Osteoblast (primary cell): ENCODE data around the gene MAT2A. TPM values are rescaled to one million over a fixed set of nuclear protein-coding genes. Genes with fewer than 3 reads are reported as not detected.

ENCODE experiments used
- DNase-seq: peaks from one replicate; pipeline ENCODE4 v3.0.0; 2011; ENCODE audit warnings: low spot score, mixed read lengths; ENCODE audit not compliant: insufficient read length; ENCODE audit errors: missing footprints
- H2AFZ ChIP-seq: 2 replicates; pipeline ENCODE4 v1.6.0; 2011; ENCODE audit warnings: mild to moderate bottlenecking, low read length
- H3K27ac ChIP-seq: 2 replicates; pipeline ENCODE4 v1.5.1; 2011; ENCODE audit warnings: mild to moderate bottlenecking, low read depth, low read length, moderate library complexity
- H3K27me3 ChIP-seq: 2 replicates; pipeline ENCODE4 v1.6.0; 2012; ENCODE audit warnings: mild to moderate bottlenecking, control low read depth, inconsistent platforms, low read length, moderate library complexity; ENCODE audit not compliant: insufficient read depth
- H3K36me3 ChIP-seq: 2 replicates; pipeline ENCODE4 v1.5.1; 2011; ENCODE audit warnings: mild to moderate bottlenecking, low read length, control low read depth, moderate library complexity; ENCODE audit not compliant: insufficient read depth
- H3K4me1 ChIP-seq: 2 replicates; pipeline ENCODE4 v1.5.1; 2011; ENCODE audit warnings: mild to moderate bottlenecking, low read length, control low read depth, moderate library complexity; ENCODE audit not compliant: insufficient read depth
- H3K4me2 ChIP-seq: 2 replicates; pipeline ENCODE4 v1.6.0; 2011; ENCODE audit warnings: mild to moderate bottlenecking, low read length; ENCODE audit not compliant: insufficient read depth
- H3K4me3 ChIP-seq: fragments of 200-600 bp; sonication (generic); 3 replicates; pipeline ENCODE4 v1.5.1; 2012; ENCODE audit warnings: mild to moderate bottlenecking, low read length, inconsistent platforms; ENCODE audit not compliant: insufficient read depth
- H3K79me2 ChIP-seq: 2 replicates; pipeline ENCODE4 v1.6.0; 2012; ENCODE audit warnings: mild to moderate bottlenecking, low read length, control low read depth, inconsistent platforms; ENCODE audit not compliant: insufficient read depth
- H3K9me3 ChIP-seq: 2 replicates; pipeline ENCODE4 v1.5.1; 2011; ENCODE audit warnings: low read depth, low read length, control low read depth
- H4K20me1 ChIP-seq: 2 replicates; pipeline ENCODE4 v1.6.0; 2012; ENCODE audit warnings: mild to moderate bottlenecking, low read length, control low read depth; ENCODE audit not compliant: insufficient read depth
- total RNA-seq: library from RNA; depleted of rRNA; stranded (reverse); fragments of >200 nt; gene quantifications from 2 replicates; pipeline ENCODE4 v1.2.3, GENCODE V29; 2012
- TF ChIP-seq, protein P1 (sequence below): IDR thresholded peaks from 2 replicates; pipeline ENCODE4 v1.5.1; 2011; ENCODE audit warnings: mild to moderate bottlenecking, low read depth, low read length, moderate library complexity; ENCODE audit errors: extremely low read depth

Gene MAT2A
- total RNA-seq: 124 and 142 TPM in 2 replicates

DNA sequence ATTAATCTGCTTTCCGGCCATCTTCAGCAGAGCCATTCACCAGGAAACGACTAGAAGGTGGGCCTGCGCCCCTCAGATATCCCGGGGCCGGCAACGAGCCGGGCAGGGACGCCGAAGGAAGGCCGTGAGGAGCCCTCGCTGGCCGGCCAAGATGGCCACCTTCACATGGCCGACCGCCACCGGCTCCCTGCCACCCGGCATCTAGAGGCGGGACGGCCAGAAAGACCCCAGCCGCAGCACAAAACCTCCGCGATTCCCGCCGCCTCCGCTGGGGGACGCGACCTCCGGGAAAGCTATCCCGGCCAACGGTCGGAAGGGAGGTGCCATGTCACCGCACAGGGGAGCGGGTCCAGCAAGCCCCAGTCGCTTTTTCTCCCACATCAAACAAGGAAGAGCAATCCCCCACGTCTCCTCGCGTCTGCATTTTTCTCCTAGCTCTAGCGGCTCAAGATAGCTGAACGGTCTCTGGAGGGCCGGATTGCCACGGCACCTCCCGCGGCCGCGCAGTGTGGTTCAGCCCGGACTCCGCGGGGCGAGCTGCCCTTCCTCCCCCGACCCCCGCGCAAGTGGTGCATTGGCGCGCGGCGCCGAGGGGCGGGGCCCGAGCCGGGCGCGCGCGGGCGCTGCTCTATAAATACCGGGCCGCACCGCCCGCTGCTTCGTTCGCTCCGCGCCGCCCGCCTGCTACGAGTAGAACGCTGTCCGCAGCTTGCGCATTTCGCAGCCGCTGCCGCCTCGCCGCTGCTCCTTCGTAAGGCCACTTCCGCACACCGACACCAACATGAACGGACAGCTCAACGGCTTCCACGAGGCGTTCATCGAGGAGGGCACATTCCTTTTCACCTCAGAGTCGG, at the start of gene MAT2A:
Gene MAT2A (plus strand): TSS at position 662 of the 854 bp plus-strand sequence. CDS start 120 bp downstream, at position 782.
- DNase-seq: peak; percentile 97
- peaks cover 31% of the 10 kb centered on the region for H3K36me3 ChIP-seq

DNA sequence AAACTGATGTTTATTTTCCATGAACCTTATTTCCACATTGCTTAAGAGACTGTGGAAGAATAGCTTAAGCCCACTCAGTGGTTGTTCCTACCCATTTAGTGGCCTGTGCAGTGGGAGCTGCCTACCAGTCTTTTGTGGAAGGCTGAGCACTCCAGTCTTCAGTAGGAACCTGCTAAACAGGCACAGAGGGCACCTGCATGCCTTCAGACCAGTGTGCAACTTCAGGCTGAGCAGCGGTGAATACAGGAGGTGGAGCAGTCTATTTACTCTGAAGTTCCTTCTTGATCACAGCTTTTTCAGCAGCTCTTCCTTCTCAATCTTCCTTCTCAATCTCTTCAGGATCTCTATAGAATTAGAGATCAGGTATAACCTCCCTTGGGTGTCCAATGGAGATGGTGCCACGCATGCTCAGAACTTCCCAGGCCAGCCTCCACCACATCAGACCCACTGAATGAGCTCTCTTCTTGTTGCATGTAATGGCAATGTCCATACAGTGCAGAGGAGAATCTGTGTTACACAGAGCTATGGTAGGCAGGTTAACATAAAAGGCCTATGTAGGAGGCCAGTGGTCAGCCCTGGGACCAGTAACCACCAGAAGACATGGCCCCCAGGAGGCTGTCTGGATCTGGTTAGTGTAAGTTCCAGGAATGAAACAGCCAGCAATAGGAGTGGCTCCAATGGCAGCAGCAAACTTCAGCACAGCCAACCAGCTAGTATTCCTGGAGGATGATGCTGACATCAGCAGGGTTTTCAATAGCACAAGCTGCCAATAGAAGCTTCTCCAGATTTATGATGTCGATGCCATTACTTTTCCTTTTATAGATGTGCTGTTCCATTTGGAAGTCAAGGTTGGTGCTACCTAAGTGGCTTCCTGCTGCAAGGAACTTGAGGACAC, 47.9 kb upstream of the MAT2A start:
- H3K4me2 ChIP-seq: no peak overlapping the region
- no peaks in the 10 kb centered on the region for H3K27me3 ChIP-seq
- H3K4me3 ChIP-seq: no peak overlapping the region
- no peak for DNase-seq
- no peaks in the 10 kb centered on the region for H3K9me3 ChIP-seq
- H3K4me1 ChIP-seq: no peaks in the 10 kb centered on the region
- no peak overlapping the region for H2AFZ ChIP-seq
- H3K36me3 ChIP-seq: no peaks in the 10 kb centered on the region
- no peaks in the 10 kb centered on the region for H3K79me2 ChIP-seq
- no peak overlapping the region for H3K27ac ChIP-seq
- H4K20me1 ChIP-seq: no peaks in the 10 kb centered on the region
- TF ChIP-seq, protein P1, sequence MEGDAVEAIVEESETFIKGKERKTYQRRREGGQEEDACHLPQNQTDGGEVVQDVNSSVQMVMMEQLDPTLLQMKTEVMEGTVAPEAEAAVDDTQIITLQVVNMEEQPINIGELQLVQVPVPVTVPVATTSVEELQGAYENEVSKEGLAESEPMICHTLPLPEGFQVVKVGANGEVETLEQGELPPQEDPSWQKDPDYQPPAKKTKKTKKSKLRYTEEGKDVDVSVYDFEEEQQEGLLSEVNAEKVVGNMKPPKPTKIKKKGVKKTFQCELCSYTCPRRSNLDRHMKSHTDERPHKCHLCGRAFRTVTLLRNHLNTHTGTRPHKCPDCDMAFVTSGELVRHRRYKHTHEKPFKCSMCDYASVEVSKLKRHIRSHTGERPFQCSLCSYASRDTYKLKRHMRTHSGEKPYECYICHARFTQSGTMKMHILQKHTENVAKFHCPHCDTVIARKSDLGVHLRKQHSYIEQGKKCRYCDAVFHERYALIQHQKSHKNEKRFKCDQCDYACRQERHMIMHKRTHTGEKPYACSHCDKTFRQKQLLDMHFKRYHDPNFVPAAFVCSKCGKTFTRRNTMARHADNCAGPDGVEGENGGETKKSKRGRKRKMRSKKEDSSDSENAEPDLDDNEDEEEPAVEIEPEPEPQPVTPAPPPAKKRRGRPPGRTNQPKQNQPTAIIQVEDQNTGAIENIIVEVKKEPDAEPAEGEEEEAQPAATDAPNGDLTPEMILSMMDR: no peak

More for the DNA sequence above, at the start of gene MAT2A:
- TF ChIP-seq, protein P1: peak; percentile 54
- peak within 1 kb of the TSS; percentile 99 for H3K27ac ChIP-seq
- H3K9me3 ChIP-seq: no peaks in the 10 kb centered on the region
- H4K20me1 ChIP-seq: peaks cover 37% of the 10 kb centered on the region
- H3K4me3 ChIP-seq: peak within 1 kb of the TSS; percentile 83
- no peaks in the 10 kb centered on the region for H3K27me3 ChIP-seq
- peaks cover 33% of the 10 kb centered on the region for H3K4me1 ChIP-seq
- H2AFZ ChIP-seq: peak within 1 kb of the TSS; percentile 88
- H3K4me2 ChIP-seq: peak within 1 kb of the TSS; percentile 82
- H3K79me2 ChIP-seq: peaks cover 66% of the 10 kb centered on the region

DNA sequence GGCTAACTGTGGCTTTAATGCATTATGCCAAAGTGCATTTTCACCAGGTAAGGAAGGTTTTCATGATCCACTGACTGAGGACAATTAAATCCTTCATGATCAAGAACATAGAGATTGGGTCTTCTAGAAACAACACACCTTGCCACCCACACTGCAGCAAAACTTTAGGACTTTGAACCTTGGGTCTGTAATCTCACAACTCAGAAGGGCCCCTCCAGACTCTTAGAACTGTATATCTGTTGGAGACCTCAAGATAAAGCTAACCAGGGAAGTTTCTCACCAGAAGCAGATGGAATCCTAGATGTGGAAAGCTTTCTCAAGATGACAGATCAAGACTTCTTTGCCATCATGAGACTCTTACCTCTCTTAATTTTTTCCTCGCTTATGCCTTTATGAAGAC, 42.5 kb upstream of the MAT2A start:
- Histone ChIP-seq H3K4me2 (no peak overlapping the region), H4K20me1 (no peaks in the 10 kb centered on the region), H3K27me3 (no peaks in the 10 kb centered on the region)

More for the DNA sequence above, 42.5 kb upstream of the MAT2A start:
- no peak overlapping the region for H2AFZ ChIP-seq
- peaks cover 3% of the 10 kb centered on the region for H3K4me1 ChIP-seq
- no peak overlapping the region for H3K27ac ChIP-seq
- no peaks in the 10 kb centered on the region for H3K79me2 ChIP-seq
- no peaks in the 10 kb centered on the region for H3K36me3 ChIP-seq
- no peak overlapping the region for H3K4me3 ChIP-seq
- TF ChIP-seq, protein P1: no peak
- no peak for DNase-seq
- no peaks in the 10 kb centered on the region for H3K9me3 ChIP-seq
